HepG2 (cell line): ENCODE measurements around the gene MTMR6. TPM values are rescaled to one million over a fixed set of nuclear protein-coding genes. Genes with fewer than 3 reads are reported as not detected.

ENCODE experiments used
- AHDC1 ChIP-seq: sonication (generic); formaldehyde crosslinking; IDR thresholded peaks from 2 replicates; pipeline ENCODE4 v1.5.1; 2020; ENCODE audit warnings: mild to moderate bottlenecking, missing genetic modification reagents, borderline replicate concordance
- AKNA ChIP-seq: sonication (generic); formaldehyde crosslinking; IDR thresholded peaks from 2 replicates; pipeline ENCODE4 v1.4.0; 2020; ENCODE audit warnings: missing genetic modification reagents, borderline replicate concordance
- ATRX ChIP-seq: sonication (generic); formaldehyde crosslinking; IDR thresholded peaks from 2 replicates; pipeline ENCODE4 v1.4.0; 2020; ENCODE audit warnings: missing genetic modification reagents, borderline replicate concordance
- ESRRA ChIP-seq: sonication (generic); formaldehyde crosslinking; IDR thresholded peaks from 2 replicates; pipeline ENCODE4 v1.5.1; 2020; ENCODE audit warnings: mild to moderate bottlenecking, low read depth, missing genetic modification reagents
- SNRNP70 ChIP-seq: fragments of 200-400 bp; formaldehyde crosslinking; IDR thresholded peaks from 2 replicates; pipeline ENCODE4 v1.6.1; 2017; ENCODE audit warnings: mild to moderate bottlenecking, low read depth, low read length, moderate library complexity
- ZFY ChIP-seq: sonication (generic); formaldehyde crosslinking; IDR thresholded peaks from 2 replicates; pipeline ENCODE4 v1.4.0; 2020; ENCODE audit warnings: missing genetic modification reagents
- ZNF329 ChIP-seq: sonication (generic); formaldehyde crosslinking; IDR thresholded peaks from 2 replicates; pipeline ENCODE4 v1.9.0; 2021; ENCODE audit warnings: low read depth, mild to moderate bottlenecking, missing genetic modification reagents
- ZNF432 ChIP-seq: sonication (generic); formaldehyde crosslinking; IDR thresholded peaks from 2 replicates; pipeline ENCODE4 v1.5.0; 2020; ENCODE audit warnings: missing genetic modification reagents, mild to moderate bottlenecking, borderline replicate concordance
- polyA plus RNA-seq, 8 experiments: library from polyadenylated mRNA; depleted of rRNA in 3 of 8; stranded (reverse) in 7 of 8; unstranded in 1 of 8; fragments of >200 nt; fragmentation: Illumina TruSeq in 4 of 8; extraction: Trizol in 4 of 8; gene quantifications; 2 replicates each; pipeline versions ENCODE4 v1.2.1 to v1.2.3, GENCODE V29; 2011 to 2016; ENCODE audit warnings: low read depth in 4 of 8, missing spikeins in 1 of 8, mixed read lengths in 1 of 8; ENCODE audit not compliant: insufficient read depth in 1 of 8
- total RNA-seq, 5 experiments: library from RNA; depleted of rRNA; stranded (reverse); fragments of >200 nt; fragmentation: Illumina TruSeq; extraction: Trizol; gene quantifications; 2 replicates each; pipeline ENCODE4 v1.2.3, GENCODE V29; 2016; ENCODE audit warnings: low read depth in 1 of 5
- TF ChIP-seq, protein P1 (sequence below): sonication (generic); formaldehyde crosslinking; IDR thresholded peaks from 2 replicates; pipeline ENCODE4 v1.5.0; 2020; ENCODE audit warnings: missing genetic modification reagents, mild to moderate bottlenecking, borderline replicate concordance
- TF ChIP-seq, protein P2 (sequence below): sonication (generic); formaldehyde crosslinking; IDR thresholded peaks from 2 replicates; pipeline ENCODE4 v1.4.0; 2020; ENCODE audit warnings: mild to moderate bottlenecking, missing genetic modification reagents
- TF ChIP-seq, protein P3 (sequence below): sonication (generic); formaldehyde crosslinking; IDR thresholded peaks from 2 replicates; pipeline ENCODE4 v1.4.0; 2020; ENCODE audit warnings: missing genetic modification reagents

MTMR6 gene
- total and polyA plus RNA-seq, 2 of the 13 experiments (the other 11 are each of a cell fraction or from before 2014, with no cell fraction given), result 3.4 to 7.8 TPM

GRCh38 chr13:25286969-25287961, at the start of gene MTMR6 (continued):
- TF ChIP-seq AKNA (CRISPR knock-in tag) (no peak), ZNF432 (CRISPR knock-in tag) (no peak), ATRX (no peak), AHDC1 (no peak), ZNF329 (CRISPR knock-in tag) (0 out of 2 replicates have a peak, but pooled peaks have one; percentile 34), ZFY (CRISPR knock-in tag) (peak; percentile 84), ESRRA (no peak), SNRNP70 (no peak)
- TF ChIP-seq, protein P1, sequence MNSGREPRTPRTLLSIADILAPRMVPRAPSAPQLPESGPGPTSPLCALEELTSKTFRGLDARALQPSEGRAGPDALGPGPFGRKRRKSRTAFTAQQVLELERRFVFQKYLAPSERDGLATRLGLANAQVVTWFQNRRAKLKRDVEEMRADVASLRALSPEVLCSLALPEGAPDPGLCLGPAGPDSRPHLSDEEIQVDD, result peak; percentile 73; the same call in 1 of the 2 replicates
- TF ChIP-seq, protein P2, sequence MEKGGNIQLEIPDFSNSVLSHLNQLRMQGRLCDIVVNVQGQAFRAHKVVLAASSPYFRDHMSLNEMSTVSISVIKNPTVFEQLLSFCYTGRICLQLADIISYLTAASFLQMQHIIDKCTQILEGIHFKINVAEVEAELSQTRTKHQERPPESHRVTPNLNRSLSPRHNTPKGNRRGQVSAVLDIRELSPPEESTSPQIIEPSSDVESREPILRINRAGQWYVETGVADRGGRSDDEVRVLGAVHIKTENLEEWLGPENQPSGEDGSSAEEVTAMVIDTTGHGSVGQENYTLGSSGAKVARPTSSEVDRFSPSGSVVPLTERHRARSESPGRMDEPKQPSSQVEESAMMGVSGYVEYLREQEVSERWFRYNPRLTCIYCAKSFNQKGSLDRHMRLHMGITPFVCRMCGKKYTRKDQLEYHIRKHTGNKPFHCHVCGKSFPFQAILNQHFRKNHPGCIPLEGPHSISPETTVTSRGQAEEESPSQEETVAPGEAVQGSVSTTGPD (CRISPR knock-in tag), result no peak
- TF ChIP-seq, protein P3, sequence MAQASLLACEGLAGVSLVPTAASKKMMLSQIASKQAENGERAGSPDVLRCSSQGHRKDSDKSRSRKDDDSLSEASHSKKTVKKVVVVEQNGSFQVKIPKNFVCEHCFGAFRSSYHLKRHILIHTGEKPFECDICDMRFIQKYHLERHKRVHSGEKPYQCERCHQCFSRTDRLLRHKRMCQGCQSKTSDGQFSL (CRISPR knock-in tag), result no peak
